Measurements from ENCODE around the gene GBE1.

GBE1 gene

GRCh38 chr3:81692766-81693165 is 68.7 kb downstream of the GBE1 start:
- H3K36me3 ChIP-seq (ENCODE audit: control insufficient read depth in 2 of 2, insufficient read depth in 1 of 2, low read length in 2 of 2) = no peaks in the 10 kb centered on the region
- H3K4me3 ChIP-seq (ENCODE audit: low read depth, low read length) = no peak overlapping the region
- ChIA-PET CTCF (interaction anchor here (0.7 kb wide), 1 partner anchor 201 kb away, joined by 4 read pairs; no protein-coding TSS in a partner anchor), POLR2A (no interaction called here)
- no peaks in the 10 kb centered on the region for H3K4me1 ChIP-seq (ENCODE audit: control insufficient read depth, insufficient read depth, low read length)
- H3K9me3 ChIP-seq (ENCODE audit: control insufficient read depth, insufficient read depth, low read depth, low read length) = no peaks in the 10 kb centered on the region
- H3K27ac ChIP-seq (ENCODE audit: extremely low read depth, low read depth, low read length) = no peak overlapping the region
- TF ChIP-seq HIC1 (tag by site-specific recombination; IDR thresholded peaks at IDR 0.05) = no peak

GRCh38 chr3:81689617-81690016 is 71.8 kb downstream of the GBE1 start:
- H3K4me1 ChIP-seq (ENCODE audit: control insufficient read depth, insufficient read depth, low read length) = no peaks in the 10 kb centered on the region
- H3K27ac ChIP-seq (ENCODE audit: extremely low read depth, low read depth, low read length) = no peak overlapping the region
- H3K9me3 ChIP-seq (ENCODE audit: control insufficient read depth, insufficient read depth, low read depth, low read length) = no peaks in the 10 kb centered on the region
- ChIA-PET POLR2A (no interaction called here), CTCF (no interaction called here)
- H3K36me3 ChIP-seq (ENCODE audit: control insufficient read depth in 2 of 2, insufficient read depth in 1 of 2, low read length in 2 of 2) = no peaks in the 10 kb centered on the region
- no peak for TF ChIP-seq ZNF561 (tag by site-specific recombination; IDR thresholded peaks at IDR 0.05; ENCODE audit: borderline replicate concordance)
- TF ChIP-seq ZBTB10 (tag by site-specific recombination; IDR thresholded peaks at IDR 0.05) = no peak
- TF ChIP-seq ZNF624 (tag by site-specific recombination; IDR thresholded peaks at IDR 0.05) = no peak
- no peak for TF ChIP-seq ZNF777 (tag by site-specific recombination; IDR thresholded peaks at IDR 0.05; ENCODE audit: borderline replicate concordance)
- TF ChIP-seq ZNF19 (tag by site-specific recombination; IDR thresholded peaks at IDR 0.05; ENCODE audit: low read depth) = no peak
- TF ChIP-seq MZF1 (tag by site-specific recombination; IDR thresholded peaks at IDR 0.05; ENCODE audit: borderline replicate concordance) = no peak
- no peak for TF ChIP-seq ELK4 (IDR thresholded peaks at IDR 0.05; ENCODE audit: borderline replicate concordance, low read depth, low read length)
- TF ChIP-seq ZNF148 (tag by site-specific recombination; IDR thresholded peaks at IDR 0.05; ENCODE audit: borderline replicate concordance) = no peak
- no peak for TF ChIP-seq ZBTB49 (tag by site-specific recombination; IDR thresholded peaks at IDR 0.05; ENCODE audit: low read depth)
- TF ChIP-seq ZNF558 (tag by site-specific recombination; IDR thresholded peaks at IDR 0.05) = no peak
- TF ChIP-seq ZNF155 (tag by site-specific recombination; IDR thresholded peaks at IDR 0.05) = no peak
- no peak for TF ChIP-seq ZNF530 (tag by site-specific recombination; IDR thresholded peaks at IDR 0.05; ENCODE audit: low read depth)
- no peak for TF ChIP-seq ZNF837 (tag by site-specific recombination; IDR thresholded peaks at IDR 0.05)
- no peak for TF ChIP-seq REST (tag by site-specific recombination; IDR thresholded peaks at IDR 0.05)
- TF ChIP-seq YY2 (tag by site-specific recombination; IDR thresholded peaks at IDR 0.05) = no peak
- no peak for TF ChIP-seq ZNF473 (tag by site-specific recombination; IDR thresholded peaks at IDR 0.05)
- no peak overlapping the region for H3K4me3 ChIP-seq (ENCODE audit: low read depth, low read length)
